Neuron (in vitro differentiated cells): ENCODE measurements around the gene ECM2.

Source experiments
- H2AFZ ChIP-seq: one replicate; pipeline ENCODE4 v1.6.1; 2013; ENCODE audit warnings: low read depth, mild to moderate bottlenecking, inconsistent platforms, low read length, moderate library complexity
- H3K27me3 ChIP-seq: one replicate; pipeline ENCODE4 v1.6.1; 2013; ENCODE audit warnings: low read length; ENCODE audit not compliant: insufficient read depth
- H3K36me3 ChIP-seq: one replicate; pipeline ENCODE4 v1.6.1; 2013; ENCODE audit warnings: low read length; ENCODE audit not compliant: insufficient read depth
- H3K4me1 ChIP-seq: one replicate; pipeline ENCODE4 v1.6.1; 2013; ENCODE audit warnings: low read length; ENCODE audit not compliant: insufficient read depth
- H3K4me3 ChIP-seq: 2 replicates; pipeline ENCODE4 v1.5.1; 2013; ENCODE audit warnings: mild to moderate bottlenecking, low read length, moderate library complexity
- H3K9me3 ChIP-seq: one replicate; pipeline ENCODE4 v1.6.1; 2013; ENCODE audit warnings: low read length

Gene ECM2

GRCh38 chr9:92506184-92506857 lies 29.5 kb downstream of the ECM2 start:
- H3K9me3 ChIP-seq: no peaks in the 10 kb centered on the region
- H3K4me1 ChIP-seq: no peaks in the 10 kb centered on the region
- H2AFZ ChIP-seq: no peak overlapping the region
- H3K27me3 ChIP-seq: no peaks in the 10 kb centered on the region
- no peak overlapping the region for H3K4me3 ChIP-seq
- no peaks in the 10 kb centered on the region for H3K36me3 ChIP-seq

- H3K4me3 ChIP-seq: no peak overlapping the region
- no peaks in the 10 kb centered on the region for H3K36me3 ChIP-seq
- no peak overlapping the region for H2AFZ ChIP-seq
- no peaks in the 10 kb centered on the region for H3K27me3 ChIP-seq
- no peaks in the 10 kb centered on the region for H3K4me1 ChIP-seq
- H3K9me3 ChIP-seq: no peaks in the 10 kb centered on the region
Observed at GRCh38 chr9:92504881-92505280, 30.9 kb downstream of the ECM2 start.

- no peaks in the 10 kb centered on the region for H3K9me3 ChIP-seq
- no peak overlapping the region for H2AFZ ChIP-seq
- H3K27me3 ChIP-seq: no peaks in the 10 kb centered on the region
- no peak overlapping the region for H3K4me3 ChIP-seq
- peaks cover 9% of the 10 kb centered on the region for H3K4me1 ChIP-seq
- no peaks in the 10 kb centered on the region for H3K36me3 ChIP-seq
Observed at GRCh38 chr9:92503156-92503555, 32.6 kb downstream of the ECM2 start.

- Histone ChIP-seq H3K9me3 (no peaks in the 10 kb centered on the region), H3K36me3 (no peaks in the 10 kb centered on the region), H3K27me3 (no peaks in the 10 kb centered on the region), H2AFZ (no peak overlapping the region), H3K4me1 (peaks cover 9% of the 10 kb centered on the region), H3K4me3 (no peak overlapping the region)
Observed at GRCh38 chr9:92501671-92502393, 34.0 kb downstream of the ECM2 start.

GRCh38 chr9:92500725-92501124 lies 35.1 kb downstream of the ECM2 start:
- Histone ChIP-seq H3K27me3 (no peaks in the 10 kb centered on the region), H3K4me1 (peaks cover 9% of the 10 kb centered on the region), H3K36me3 (no peaks in the 10 kb centered on the region), H2AFZ (no peak overlapping the region), H3K9me3 (no peaks in the 10 kb centered on the region), H3K4me3 (no peak overlapping the region)

- no peaks in the 10 kb centered on the region for H3K36me3 ChIP-seq
- no peak overlapping the region for H2AFZ ChIP-seq
- no peaks in the 10 kb centered on the region for H3K9me3 ChIP-seq
- H3K4me3 ChIP-seq: no peak overlapping the region
- H3K27me3 ChIP-seq: no peaks in the 10 kb centered on the region
- H3K4me1 ChIP-seq: peaks cover 9% of the 10 kb centered on the region
Observed at GRCh38 chr9:92499701-92500100, 36.1 kb downstream of the ECM2 start.

- peaks cover 9% of the 10 kb centered on the region for H3K4me1 ChIP-seq
- no peaks in the 10 kb centered on the region for H3K36me3 ChIP-seq
- no peaks in the 10 kb centered on the region for H3K27me3 ChIP-seq
- no peaks in the 10 kb centered on the region for H3K9me3 ChIP-seq
- no peak overlapping the region for H2AFZ ChIP-seq
- H3K4me3 ChIP-seq: no peak overlapping the region
Observed at GRCh38 chr9:92496396-92497176, 39.2 kb downstream of the ECM2 start.

- H2AFZ ChIP-seq: no peak overlapping the region
- no peaks in the 10 kb centered on the region for H3K36me3 ChIP-seq
- no peak overlapping the region for H3K4me3 ChIP-seq
- no peaks in the 10 kb centered on the region for H3K9me3 ChIP-seq
- peaks cover 9% of the 10 kb centered on the region for H3K4me1 ChIP-seq
- no peaks in the 10 kb centered on the region for H3K27me3 ChIP-seq
Observed at GRCh38 chr9:92494856-92495255, 40.9 kb downstream of the ECM2 start.

GRCh38 chr9:92493749-92494387 lies 41.9 kb downstream of the ECM2 start:
- no peaks in the 10 kb centered on the region for H3K9me3 ChIP-seq
- H3K36me3 ChIP-seq: no peaks in the 10 kb centered on the region
- H3K27me3 ChIP-seq: no peaks in the 10 kb centered on the region

GRCh38 chr9:92492781-92493401 lies 42.9 kb downstream of the ECM2 start:
- H3K27me3 ChIP-seq: no peaks in the 10 kb centered on the region
- H3K9me3 ChIP-seq: no peaks in the 10 kb centered on the region
- no peak overlapping the region for H2AFZ ChIP-seq
- H3K36me3 ChIP-seq: no peaks in the 10 kb centered on the region
- H3K4me3 ChIP-seq: no peak overlapping the region
- no peaks in the 10 kb centered on the region for H3K4me1 ChIP-seq

More at GRCh38 chr9:92493749-92494387, 41.9 kb downstream of the ECM2 start:
- H3K4me3 ChIP-seq: no peak overlapping the region
- H3K4me1 ChIP-seq: peaks cover 2% of the 10 kb centered on the region
- no peak overlapping the region for H2AFZ ChIP-seq

- no peak overlapping the region for H2AFZ ChIP-seq
- no peaks in the 10 kb centered on the region for H3K27me3 ChIP-seq
- H3K4me1 ChIP-seq: no peaks in the 10 kb centered on the region
- no peaks in the 10 kb centered on the region for H3K36me3 ChIP-seq
- H3K4me3 ChIP-seq: no peak overlapping the region
- no peaks in the 10 kb centered on the region for H3K9me3 ChIP-seq
Observed at GRCh38 chr9:92488681-92489550, 46.9 kb downstream of the ECM2 start.

- Histone ChIP-seq H3K9me3 (no peaks in the 10 kb centered on the region), H3K4me1 (peaks cover under 1% of the 10 kb centered on the region), H2AFZ (no peak overlapping the region), H3K36me3 (no peaks in the 10 kb centered on the region), H3K4me3 (no peak overlapping the region), H3K27me3 (no peaks in the 10 kb centered on the region)
Observed at GRCh38 chr9:92486371-92486770, 49.4 kb downstream of the ECM2 start.
